Measurements from ENCODE around the gene UBASH3B.
"Not testable (repeated sequence)": the region's sequence is repeated elsewhere in the genome, so short reads cannot be mapped to it uniquely, and the experiment has no call there.

Gene UBASH3B, protein sequence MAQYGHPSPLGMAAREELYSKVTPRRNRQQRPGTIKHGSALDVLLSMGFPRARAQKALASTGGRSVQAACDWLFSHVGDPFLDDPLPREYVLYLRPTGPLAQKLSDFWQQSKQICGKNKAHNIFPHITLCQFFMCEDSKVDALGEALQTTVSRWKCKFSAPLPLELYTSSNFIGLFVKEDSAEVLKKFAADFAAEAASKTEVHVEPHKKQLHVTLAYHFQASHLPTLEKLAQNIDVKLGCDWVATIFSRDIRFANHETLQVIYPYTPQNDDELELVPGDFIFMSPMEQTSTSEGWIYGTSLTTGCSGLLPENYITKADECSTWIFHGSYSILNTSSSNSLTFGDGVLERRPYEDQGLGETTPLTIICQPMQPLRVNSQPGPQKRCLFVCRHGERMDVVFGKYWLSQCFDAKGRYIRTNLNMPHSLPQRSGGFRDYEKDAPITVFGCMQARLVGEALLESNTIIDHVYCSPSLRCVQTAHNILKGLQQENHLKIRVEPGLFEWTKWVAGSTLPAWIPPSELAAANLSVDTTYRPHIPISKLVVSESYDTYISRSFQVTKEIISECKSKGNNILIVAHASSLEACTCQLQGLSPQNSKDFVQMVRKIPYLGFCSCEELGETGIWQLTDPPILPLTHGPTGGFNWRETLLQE

DNA sequence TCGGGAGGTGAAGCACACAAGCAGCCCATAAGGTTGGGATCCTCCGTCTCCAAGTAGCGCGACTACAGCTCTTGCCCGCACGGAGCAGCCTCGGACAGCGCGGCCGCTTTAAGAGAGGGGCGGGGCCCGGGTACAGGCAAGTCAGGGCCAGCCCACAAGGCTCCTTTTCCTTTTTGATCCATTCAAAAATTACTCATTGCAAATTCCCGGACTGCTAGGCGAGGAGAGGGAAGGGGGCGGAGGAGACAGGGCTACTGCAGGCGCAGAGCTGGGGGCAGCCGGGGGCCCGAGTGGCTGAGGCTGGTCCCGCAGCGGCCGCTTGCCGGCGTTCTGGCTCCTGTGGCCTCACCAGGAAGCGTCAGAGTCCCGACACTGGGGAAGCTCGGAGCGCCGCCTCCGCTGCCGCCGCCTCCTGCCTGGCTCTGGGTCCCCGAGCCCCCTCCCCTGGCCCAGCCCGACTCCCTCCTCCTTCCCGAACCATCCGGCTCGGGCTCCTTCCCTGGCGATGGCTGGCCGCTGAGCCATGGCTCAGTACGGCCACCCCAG, at the start of gene UBASH3B:
Gene UBASH3B (plus strand): TSS at position 196 of the 546 bp plus-strand sequence. CDS start 328 bp downstream, at position 524.
- Histone ChIP-seq H3K36me3 (ENCODE audit: control insufficient read depth, insufficient read depth, low read length) (no peaks in the 10 kb centered on the region), H3K4me3 (replicated peaks; ENCODE audit: low read depth, low read length) (peak within 1 kb of the TSS; percentile 75), H3K27me3 (replicated peaks; ENCODE audit: control insufficient read depth, insufficient read depth, low read length) (peaks cover 6% of the 10 kb centered on the region)
- TF ChIP-seq, protein P1, sequence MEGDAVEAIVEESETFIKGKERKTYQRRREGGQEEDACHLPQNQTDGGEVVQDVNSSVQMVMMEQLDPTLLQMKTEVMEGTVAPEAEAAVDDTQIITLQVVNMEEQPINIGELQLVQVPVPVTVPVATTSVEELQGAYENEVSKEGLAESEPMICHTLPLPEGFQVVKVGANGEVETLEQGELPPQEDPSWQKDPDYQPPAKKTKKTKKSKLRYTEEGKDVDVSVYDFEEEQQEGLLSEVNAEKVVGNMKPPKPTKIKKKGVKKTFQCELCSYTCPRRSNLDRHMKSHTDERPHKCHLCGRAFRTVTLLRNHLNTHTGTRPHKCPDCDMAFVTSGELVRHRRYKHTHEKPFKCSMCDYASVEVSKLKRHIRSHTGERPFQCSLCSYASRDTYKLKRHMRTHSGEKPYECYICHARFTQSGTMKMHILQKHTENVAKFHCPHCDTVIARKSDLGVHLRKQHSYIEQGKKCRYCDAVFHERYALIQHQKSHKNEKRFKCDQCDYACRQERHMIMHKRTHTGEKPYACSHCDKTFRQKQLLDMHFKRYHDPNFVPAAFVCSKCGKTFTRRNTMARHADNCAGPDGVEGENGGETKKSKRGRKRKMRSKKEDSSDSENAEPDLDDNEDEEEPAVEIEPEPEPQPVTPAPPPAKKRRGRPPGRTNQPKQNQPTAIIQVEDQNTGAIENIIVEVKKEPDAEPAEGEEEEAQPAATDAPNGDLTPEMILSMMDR (IDR thresholded peaks at IDR 0.05; ENCODE audit: insufficient read depth, low read length, poor library complexity, severe bottlenecking) = peak; percentile 20
- DNase-seq (ENCODE audit: extremely low read depth, insufficient read length) = peak; percentile 72

DNA sequence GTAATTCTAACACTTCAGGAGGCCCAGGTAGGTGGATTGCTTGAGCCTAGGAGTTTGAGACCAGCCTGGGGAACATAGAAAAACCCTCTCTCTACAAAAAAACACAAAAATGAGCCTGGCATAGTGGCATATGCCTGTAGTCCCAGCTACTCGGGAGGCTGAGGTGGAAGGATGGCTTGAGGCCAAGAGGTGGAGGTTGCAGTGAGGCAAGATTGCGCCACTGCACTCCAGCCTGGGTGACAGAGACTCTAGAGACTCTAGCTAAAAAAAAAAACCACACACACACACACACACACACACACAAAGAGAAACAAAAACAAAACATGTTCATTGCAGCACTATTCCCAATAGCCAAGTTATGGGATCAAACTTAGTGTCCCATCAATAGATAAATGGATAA, 48.4 kb upstream of the UBASH3B start:
- H3K36me3 ChIP-seq (ENCODE audit: control insufficient read depth, insufficient read depth, low read length); H3K4me3 ChIP-seq (replicated peaks; ENCODE audit: low read depth, low read length); DNase-seq (ENCODE audit: extremely low read depth, insufficient read length); H3K27me3 ChIP-seq (replicated peaks; ENCODE audit: control insufficient read depth, insufficient read depth, low read length): not testable (repeated sequence)

DNA sequence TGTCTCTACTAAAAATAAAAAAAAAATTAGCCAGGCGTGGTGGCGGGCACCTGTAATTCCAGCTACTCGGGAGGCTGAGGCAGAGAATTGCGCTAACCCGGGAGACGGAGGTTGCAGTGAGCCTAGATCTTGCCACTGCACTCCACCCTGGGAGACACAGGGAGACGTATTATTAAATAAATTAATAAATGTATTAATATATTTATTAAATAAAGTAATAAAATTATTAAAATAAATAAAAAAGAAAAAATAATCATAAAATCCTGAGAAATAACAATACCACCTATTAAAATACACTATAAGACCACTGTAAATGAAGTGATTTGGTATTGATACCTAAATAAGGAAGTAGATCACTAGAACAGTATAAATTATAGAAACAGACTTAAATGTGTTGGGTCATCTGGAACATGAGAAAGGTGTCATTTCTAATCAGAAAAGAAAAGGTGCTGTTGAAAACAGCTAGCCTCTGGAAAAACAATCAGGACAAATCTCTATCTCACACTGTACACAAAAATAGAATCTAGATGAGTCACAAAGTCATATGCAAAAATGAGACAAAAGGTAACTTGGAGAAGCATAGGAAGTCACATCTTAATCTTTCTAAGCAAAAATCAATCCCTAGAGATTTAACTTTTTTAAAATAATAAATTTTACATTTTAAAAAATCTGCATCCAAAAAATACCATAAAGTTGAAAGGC, 43.2 kb upstream of the UBASH3B start:
- H3K36me3 ChIP-seq (ENCODE audit: control insufficient read depth, insufficient read depth, low read length) = no peaks in the 10 kb centered on the region
- TF ChIP-seq, protein P1 (IDR thresholded peaks at IDR 0.05; ENCODE audit: insufficient read depth, low read length, poor library complexity, severe bottlenecking) = no peak
- no peak for DNase-seq (ENCODE audit: extremely low read depth, insufficient read length)
- H3K27me3 ChIP-seq (replicated peaks; ENCODE audit: control insufficient read depth, insufficient read depth, low read length) = no peaks in the 10 kb centered on the region
- no peak overlapping the region for H3K4me3 ChIP-seq (replicated peaks; ENCODE audit: low read depth, low read length)

DNA sequence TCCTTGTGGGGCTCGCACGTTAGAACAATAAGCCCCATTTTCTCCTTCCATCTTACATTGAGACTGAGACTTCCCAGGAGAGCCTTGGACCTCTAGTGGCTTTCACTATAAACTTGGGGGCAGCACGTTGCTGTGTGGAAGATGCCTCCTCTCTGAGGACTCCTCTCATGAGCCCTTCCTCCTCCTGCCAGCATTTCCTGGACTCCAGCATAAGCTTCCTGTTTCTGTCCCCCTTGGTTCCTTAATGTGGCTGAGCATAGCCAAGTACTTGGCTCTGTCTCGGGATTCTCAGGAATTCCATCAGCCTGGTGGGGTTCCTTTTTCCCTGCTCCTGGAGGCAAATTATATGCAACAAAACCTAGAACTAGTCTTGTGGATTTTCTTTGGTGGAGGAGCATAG, 38.8 kb upstream of the UBASH3B start:
- TF ChIP-seq, protein P1 (IDR thresholded peaks at IDR 0.05; ENCODE audit: insufficient read depth, low read length, poor library complexity, severe bottlenecking) = no peak
- Histone ChIP-seq H3K27me3 (replicated peaks; ENCODE audit: control insufficient read depth, insufficient read depth, low read length) (no peaks in the 10 kb centered on the region), H3K36me3 (ENCODE audit: control insufficient read depth, insufficient read depth, low read length) (no peaks in the 10 kb centered on the region), H3K4me3 (replicated peaks; ENCODE audit: low read depth, low read length) (no peak overlapping the region)
- no peak for DNase-seq (ENCODE audit: extremely low read depth, insufficient read length)

DNA sequence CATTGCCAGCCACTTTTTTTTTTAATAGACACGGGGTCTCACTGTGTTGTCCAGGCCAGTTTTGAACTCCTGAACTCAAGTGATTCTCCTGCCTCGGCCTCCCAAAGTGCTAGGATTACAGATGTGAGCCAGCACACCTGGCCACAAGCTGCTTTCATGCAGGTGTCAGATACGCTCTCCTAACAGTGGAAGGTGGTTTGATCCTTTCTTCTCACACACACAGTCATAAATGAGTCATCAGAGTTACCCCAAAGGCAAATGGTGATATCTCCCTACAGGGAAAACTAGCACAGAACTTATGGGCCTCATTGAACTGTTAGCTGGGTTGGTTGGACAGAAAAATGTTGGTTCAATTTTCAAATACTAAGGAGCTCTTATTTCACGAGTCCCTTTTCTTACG, 38.2 kb upstream of the UBASH3B start:
- no peaks in the 10 kb centered on the region for H3K36me3 ChIP-seq (ENCODE audit: control insufficient read depth, insufficient read depth, low read length)
- TF ChIP-seq, protein P1 (IDR thresholded peaks at IDR 0.05; ENCODE audit: insufficient read depth, low read length, poor library complexity, severe bottlenecking) = no peak

More for the DNA sequence above, 38.2 kb upstream of the UBASH3B start:
- DNase-seq (ENCODE audit: extremely low read depth, insufficient read length) = no peak
- Histone ChIP-seq H3K4me3 (replicated peaks; ENCODE audit: low read depth, low read length) (no peak overlapping the region), H3K27me3 (replicated peaks; ENCODE audit: control insufficient read depth, insufficient read depth, low read length) (no peaks in the 10 kb centered on the region)

All from GM06990 (cell line).